ENCODE data around the gene LY6G6D.
"Not testable (repeated sequence)": the region's sequence is repeated elsewhere in the genome, so short reads cannot be mapped to it uniquely, and the experiment has no call there.

The LY6G6D gene

GRCh38 chr6:31692886-31693285, 22.3 kb upstream of the LY6G6D start:
- DNase-seq = no peak

- no peak for DNase-seq
These were observed 21.6 kb upstream of the LY6G6D start for GRCh38 chr6:31693535-31693934.

GRCh38 chr6:31697555-31697954, 17.6 kb upstream of the LY6G6D start:
- DNase-seq = no peak

GRCh38 chr6:31700740-31701401, 14.3 kb upstream of the LY6G6D start:
- no peak for DNase-seq

- no peak for DNase-seq
These were observed 13.3 kb upstream of the LY6G6D start for GRCh38 chr6:31701666-31702404.

- DNase-seq = no peak
These were observed 12.7 kb upstream of the LY6G6D start for GRCh38 chr6:31702405-31702818.

GRCh38 chr6:31702819-31703716, 12.1 kb upstream of the LY6G6D start, which contains the start of gene ABHD16A:
TSS of gene ABHD16A (minus strand) at chr6:31703324. CDS start at chr6:31703281, 43 bp downstream.
- DNase-seq = peak; percentile 97

- no peak for DNase-seq
These were observed 9.2 kb upstream of the LY6G6D start for GRCh38 chr6:31705931-31706330.

GRCh38 chr6:31706599-31706998, 8.5 kb upstream of the LY6G6D start, which contains the start of gene LY6G6F:
TSS of gene LY6G6F (plus strand) at chr6:31706866. CDS start at chr6:31706907, 41 bp downstream.
- DNase-seq = no peak

GRCh38 chr6:31707701-31708100, 7.4 kb upstream of the LY6G6D start:
- no peak for DNase-seq

- DNase-seq = no peak
These were observed 6.9 kb upstream of the LY6G6D start for GRCh38 chr6:31708224-31708623.

GRCh38 chr6:31709157-31709556, 6.0 kb upstream of the LY6G6D start:
- DNase-seq = not testable (repeated sequence)

- no peak for DNase-seq
These were observed 4.5 kb upstream of the LY6G6D start for GRCh38 chr6:31710523-31711219.

GRCh38 chr6:31711233-31711632, 3.9 kb upstream of the LY6G6D start:
- DNase-seq = no peak

- no peak for DNase-seq
These were observed 2.9 kb upstream of the LY6G6D start for GRCh38 chr6:31712296-31712695.

GRCh38 chr6:31713465-31713864, 1.7 kb upstream of the LY6G6D start:
- no peak for DNase-seq

- DNase-seq = no peak
These were observed 1.0 kb upstream of the LY6G6D start for GRCh38 chr6:31713991-31714684.

- DNase-seq = no peak
These were observed 2.5 kb downstream of the LY6G6D start for GRCh38 chr6:31717499-31718222.

- no peak for DNase-seq
These were observed 3.1 kb downstream of the LY6G6D start for GRCh38 chr6:31718265-31718664.

GRCh38 chr6:31719001-31719400, 3.9 kb downstream of the LY6G6D start:
- no peak for DNase-seq

- no peak for DNase-seq
These were observed 5.1 kb downstream of the LY6G6D start for GRCh38 chr6:31720196-31720770.

Data from KG1 (cell line).